Lower lobe of right lung (tissue), 2 donors: ENCODE data around the gene EGFL7. TPM values are rescaled to one million over a fixed set of nuclear protein-coding genes. Genes with fewer than 3 reads are reported as not detected.
"Not testable (repeated sequence)": the region's sequence is repeated elsewhere in the genome, so short reads cannot be mapped to it uniquely, and the experiment has no call there.

Source experiments
- ATAC-seq, 2 donors: fragments of 200-7000 bp; cut with Tn5 transposase; one replicate each; pipeline ENCODE4 v1.9.1; 2020 to 2022; ENCODE audit warnings: mild to moderate bottlenecking in 2 of 2, moderate library complexity in 2 of 2
- DNase-seq: peaks from one replicate; pipeline ENCODE4 v3.0.0-alpha.2; 2020
- H3K27ac ChIP-seq: fragments of 200-600 bp; one replicate; pipeline ENCODE4 v1.8.0; 2022
- H3K27me3 ChIP-seq: fragments of 200-600 bp; one replicate; pipeline ENCODE4 v1.8.0; 2022; ENCODE audit warnings: low read depth
- H3K36me3 ChIP-seq: fragments of 200-600 bp; one replicate; pipeline ENCODE4 v1.8.0; 2022; ENCODE audit warnings: mild to moderate bottlenecking
- H3K4me1 ChIP-seq: fragments of 200-600 bp; one replicate; pipeline ENCODE4 v1.8.0; 2022
- H3K4me3 ChIP-seq: fragments of 200-600 bp; one replicate; pipeline ENCODE4 v1.8.0; 2022; ENCODE audit warnings: mild to moderate bottlenecking
- H3K9me3 ChIP-seq: fragments of 200-600 bp; one replicate; pipeline ENCODE4 v1.8.0; 2022
- CTCF ChIP-seq: fragments of 200-600 bp; IDR thresholded peaks from one replicate; pipeline ENCODE4 v1.8.0; 2022; ENCODE audit warnings: antibody characterized with exemption, mild to moderate bottlenecking
- intact Hi-C: fragments of 100-400 bp; cut with DNase I; formaldehyde crosslinking; loops from one replicate; pipeline ENCODE4 v1.11.0; 2022
- total RNA-seq: library from RNA; stranded (reverse); fragmentation: NEBNext Ultra II Directional; extraction: Animal tissue kit (Norgen Biotek cat#: 25700); gene quantifications from one replicate; pipeline ENCODE4 v1.2.1, GENCODE V29; 2021
- donor health status: DM: no; HTN: yes; CAD: no; lungs with severe emphysema.

The EGFL7 gene
- total RNA-seq, 1 donor from 2014 or later: 230 TPM

GRCh38 chr9:136630662-136630992 is 32.1 kb upstream of the EGFL7 start:
- Histone ChIP-seq H3K9me3 (no peaks in the 10 kb centered on the region), H3K36me3 (no peaks in the 10 kb centered on the region), H3K4me3 (no peak overlapping the region), H3K4me1 (peaks cover 37% of the 10 kb centered on the region), H3K27me3 (no peaks in the 10 kb centered on the region), H3K27ac (no peak overlapping the region)
- no peak for TF ChIP-seq CTCF
- intact Hi-C loops: loop anchor here (5.0 kb wide), 1 partner anchor 143 kb away; no protein-coding TSS in a partner anchor
- no peak for ATAC-seq
- DNase-seq: no peak

GRCh38 chr9:136631038-136632000 is 31.4 kb upstream of the EGFL7 start:
- ATAC-seq (peak; percentile 90 to 93), DNase-seq (peak; percentile 88)
- Histone ChIP-seq H3K4me1 (peaks cover 31% of the 10 kb centered on the region), H3K9me3 (no peaks in the 10 kb centered on the region), H3K4me3 (no peak overlapping the region), H3K27me3 (no peaks in the 10 kb centered on the region), H3K36me3 (no peaks in the 10 kb centered on the region), H3K27ac (no peak overlapping the region)
- peak; percentile 90 for TF ChIP-seq CTCF
- intact Hi-C loops: loop anchor here (5.0 kb wide), 1 partner anchor 144 kb away; no protein-coding TSS in a partner anchor

GRCh38 chr9:136632072-136632471 is 30.6 kb upstream of the EGFL7 start:
- ATAC-seq, H3K4me3 ChIP-seq, H3K36me3 ChIP-seq, H3K9me3 ChIP-seq, H3K27me3 ChIP-seq, DNase-seq, H3K27ac ChIP-seq: not testable (repeated sequence)
- peaks cover 24% of the 10 kb centered on the region for H3K4me1 ChIP-seq
- intact Hi-C loops: loop anchor here (5.0 kb wide), 1 partner anchor 145 kb away; no protein-coding TSS in a partner anchor

- peaks cover 19% of the 10 kb centered on the region for H3K4me1 ChIP-seq
- not testable (repeated sequence) for ATAC-seq, H3K36me3 ChIP-seq, DNase-seq, H3K27ac ChIP-seq, H3K27me3 ChIP-seq, H3K4me3 ChIP-seq, H3K9me3 ChIP-seq
- intact Hi-C loops: loop anchor here (5.0 kb wide), 1 partner anchor 145 kb away; no protein-coding TSS in a partner anchor
Observed at GRCh38 chr9:136632491-136633106, 30.1 kb upstream of the EGFL7 start.

- DNase-seq (no peak), ATAC-seq (no peak)
- no peaks in the 10 kb centered on the region for H3K36me3 ChIP-seq
- no peak overlapping the region for H3K4me3 ChIP-seq
- no peaks in the 10 kb centered on the region for H3K27me3 ChIP-seq
- no peak for TF ChIP-seq CTCF
- H3K4me1 ChIP-seq: peaks cover 14% of the 10 kb centered on the region
- no peaks in the 10 kb centered on the region for H3K9me3 ChIP-seq
- H3K27ac ChIP-seq: no peak overlapping the region
- intact Hi-C loops: loop anchor here (5.0 kb wide), 1 partner anchor 148 kb away; no protein-coding TSS in a partner anchor
Observed at GRCh38 chr9:136634904-136635303, 27.8 kb upstream of the EGFL7 start.

- Histone ChIP-seq H3K4me3 (no peak overlapping the region), H3K27me3 (no peaks in the 10 kb centered on the region), H3K4me1 (peaks cover 30% of the 10 kb centered on the region), H3K27ac (no peak overlapping the region), H3K9me3 (no peaks in the 10 kb centered on the region), H3K36me3 (no peaks in the 10 kb centered on the region)
- intact Hi-C loops: no loop called here
- no peak for TF ChIP-seq CTCF
- DNase-seq (no peak), ATAC-seq (no peak)
Observed at GRCh38 chr9:136640171-136641111, 22.3 kb upstream of the EGFL7 start.
